ENCODE measurements around the gene TXNDC17. TPM values are rescaled to one million over a fixed set of nuclear protein-coding genes. Genes with fewer than 3 reads are reported as not detected.
"Not testable (repeated sequence)": the region's sequence is repeated elsewhere in the genome, so short reads cannot be mapped to it uniquely, and the experiment has no call there.

TXNDC17 gene
- total RNA-seq, 1 donor from 2014 or later: 26.9 TPM

GRCh38 chr17:6636616-6637457, 4.0 kb upstream of the TXNDC17 start:
- no peak for FAIRE-seq
- no peak for DNase-seq (ENCODE audit: low spot score in 2 of 2)

GRCh38 chr17:6637458-6637840, 3.4 kb upstream of the TXNDC17 start:
- no peak for FAIRE-seq
- no peak for DNase-seq (ENCODE audit: low spot score in 2 of 2)

GRCh38 chr17:6638046-6638908, 2.6 kb upstream of the TXNDC17 start:
- DNase-seq (ENCODE audit: low spot score in 2 of 2) (no peak), FAIRE-seq (no peak)

GRCh38 chr17:6639014-6639585, 1.8 kb upstream of the TXNDC17 start:
- FAIRE-seq (no peak), DNase-seq (ENCODE audit: low spot score in 2 of 2) (no peak)

- DNase-seq (ENCODE audit: low spot score in 2 of 2) (no peak), FAIRE-seq (no peak)
Measured at GRCh38 chr17:6639586-6640535, 999 bp upstream of the TXNDC17 start.

- no peak for FAIRE-seq
- no peak for DNase-seq (ENCODE audit: low spot score in 2 of 2)
Measured at GRCh38 chr17:6641247-6641863, 495 bp downstream of the TXNDC17 start.

GRCh38 chr17:6642592-6642991, 1.7 kb downstream of the TXNDC17 start:
- DNase-seq (ENCODE audit: low spot score in 2 of 2) (no peak), FAIRE-seq (no peak)

GRCh38 chr17:6643451-6644125, 2.7 kb downstream of the TXNDC17 start:
- DNase-seq (ENCODE audit: low spot score in 2 of 2): no peak
- FAIRE-seq: no peak

- no peak for FAIRE-seq
- no peak for DNase-seq (ENCODE audit: low spot score in 2 of 2)
Measured at GRCh38 chr17:6648181-6648580, 7.3 kb downstream of the TXNDC17 start.

GRCh38 chr17:6651354-6651918, 10.6 kb downstream of the TXNDC17 start, which contains the start of the genes C17orf100 and MED31:
C17orf100 (plus strand) TSS chr17:6651762; CDS start chr17:6651914, 152 bp downstream.
MED31 (minus strand) TSS chr17:6651605; CDS start chr17:6651528, 77 bp downstream.
- no peak for FAIRE-seq
- peak; percentile 95 to 97 for DNase-seq (ENCODE audit: low spot score in 2 of 2)

GRCh38 chr17:6651919-6652452, 11.1 kb downstream of the TXNDC17 start:
- DNase-seq (ENCODE audit: low spot score in 2 of 2): peak in 1 of 2 donors; percentile 44
- FAIRE-seq: no peak

- no peak for FAIRE-seq
- peak in 1 of 2 donors; percentile 43 for DNase-seq (ENCODE audit: low spot score in 2 of 2)
Measured at GRCh38 chr17:6654841-6655731, 14.2 kb downstream of the TXNDC17 start.

- not testable (repeated sequence) for DNase-seq (ENCODE audit: low spot score in 2 of 2); FAIRE-seq
Measured at GRCh38 chr17:6655732-6656361, 15.0 kb downstream of the TXNDC17 start.

- not testable (repeated sequence) for DNase-seq (ENCODE audit: low spot score in 2 of 2); FAIRE-seq
Measured at GRCh38 chr17:6656797-6657632, 16.2 kb downstream of the TXNDC17 start.

GRCh38 chr17:6657633-6658287, 16.9 kb downstream of the TXNDC17 start:
- no peak for FAIRE-seq
- DNase-seq (ENCODE audit: low spot score in 2 of 2): no peak
